Astrocyte (in vitro differentiated cells and primary cell): Measurements from ENCODE around the gene TRIM3. TPM values are rescaled to one million over a fixed set of nuclear protein-coding genes. Genes with fewer than 3 reads are reported as not detected.

Experiments
- DNase-seq: peaks from one replicate; pipeline ENCODE4 v3.0.0-alpha.2; 2010; ENCODE audit warnings: low read depth
- FAIRE-seq: peaks from 2 replicates; lab custom pipeline; 2011; peaks lifted over from hg19 to GRCh38; lab: Jason Lieb, UNC
- H2AFZ ChIP-seq: 2 replicates; pipeline ENCODE4 v1.6.0; 2012; ENCODE audit warnings: low read depth, low read length, inconsistent platforms
- H3K27ac ChIP-seq: 2 replicates; pipeline ENCODE4 v1.5.1; 2011; ENCODE audit warnings: low read depth, low read length, inconsistent platforms
- H3K27me3 ChIP-seq: 2 replicates; pipeline ENCODE4 v1.6.0; 2011; ENCODE audit warnings: low read length, inconsistent platforms; ENCODE audit not compliant: insufficient read depth
- H3K36me3 ChIP-seq: 2 replicates; pipeline ENCODE4 v1.5.1; 2011; ENCODE audit warnings: low read length, inconsistent platforms; ENCODE audit not compliant: insufficient read depth
- H3K4me1 ChIP-seq: 2 replicates; pipeline ENCODE4 v1.5.1; 2011; ENCODE audit warnings: low read length, inconsistent platforms; ENCODE audit not compliant: insufficient read depth
- H3K4me2 ChIP-seq: 2 replicates; pipeline ENCODE4 v1.6.0; 2012; ENCODE audit warnings: low read length, inconsistent platforms
- H3K4me3 ChIP-seq: 2 replicates; pipeline ENCODE4 v1.5.1; 2011; ENCODE audit warnings: low read depth, mild to moderate bottlenecking, low read length, inconsistent platforms; ENCODE audit not compliant: insufficient read depth
- H3K79me2 ChIP-seq: 2 replicates; pipeline ENCODE4 v1.6.0; 2012; ENCODE audit warnings: mild to moderate bottlenecking, low read length, inconsistent platforms; ENCODE audit not compliant: insufficient read depth
- H3K9ac ChIP-seq: 2 replicates; pipeline ENCODE4 v1.6.0; 2012; ENCODE audit warnings: mild to moderate bottlenecking, low read length, inconsistent platforms
- H3K9me3 ChIP-seq: 2 replicates; pipeline ENCODE4 v1.5.1; 2012; ENCODE audit warnings: low read depth, mild to moderate bottlenecking, low read length, inconsistent platforms; ENCODE audit not compliant: insufficient read depth
- H4K20me1 ChIP-seq: 2 replicates; pipeline ENCODE4 v1.6.0; 2012; ENCODE audit warnings: low read length, inconsistent platforms; ENCODE audit not compliant: insufficient read depth
- H3K27ac Mint-ChIP-seq: one replicate; pipeline ENCODE4 v1.8.0; 2021; ENCODE audit warnings: mild to moderate bottlenecking, mixed read lengths; ENCODE audit not compliant: unreplicated experiment
- H3K27me3 Mint-ChIP-seq: one replicate; pipeline ENCODE4 v1.8.0; 2021; ENCODE audit warnings: low read depth, mixed read lengths; ENCODE audit not compliant: unreplicated experiment
- H3K36me3 Mint-ChIP-seq: one replicate; pipeline ENCODE4 v1.8.0; 2021; ENCODE audit warnings: low read depth, mixed read lengths; ENCODE audit not compliant: unreplicated experiment
- H3K4me1 Mint-ChIP-seq: one replicate; pipeline ENCODE4 v1.8.0; 2021; ENCODE audit warnings: low read depth, mixed read lengths; ENCODE audit not compliant: unreplicated experiment
- H3K4me3 Mint-ChIP-seq: one replicate; pipeline ENCODE4 v1.8.0; 2021; ENCODE audit warnings: mild to moderate bottlenecking, moderate library complexity, mixed read lengths; ENCODE audit not compliant: unreplicated experiment
- H3K9me3 Mint-ChIP-seq: one replicate; pipeline ENCODE4 v1.8.0; 2021; ENCODE audit warnings: mild to moderate bottlenecking, mixed read lengths; ENCODE audit not compliant: unreplicated experiment
- CTCF ChIP-seq: IDR thresholded peaks from 2 replicates; pipeline ENCODE4 v1.5.1; 2011; ENCODE audit warnings: low read depth, mild to moderate bottlenecking, inconsistent platforms, low read length, moderate library complexity; ENCODE audit not compliant: insufficient read depth
- EZH2 ChIP-seq: IDR thresholded peaks from 2 replicates; pipeline ENCODE4 v1.6.1; 2012; ENCODE audit warnings: mild to moderate bottlenecking, low read length, inconsistent platforms; ENCODE audit not compliant: insufficient read depth
- total RNA-seq: library from RNA; stranded (reverse); gene quantifications from 2 replicates; pipeline ENCODE4 v1.2.1, GENCODE V29; 2021

Gene TRIM3
- total RNA-seq, 1 donor from 2014 or later: 25.4 TPM

GRCh38 chr11:6520265-6520664 lies 46.5 kb upstream of the TRIM3 start:
- no peak overlapping the region for H2AFZ ChIP-seq
- H3K9ac ChIP-seq: no peak overlapping the region
- no peaks in the 10 kb centered on the region for H4K20me1 ChIP-seq
- no peak overlapping the region for H3K4me3 Mint-ChIP-seq
- H3K4me1 ChIP-seq: peaks cover 2% of the 10 kb centered on the region
- no peaks in the 10 kb centered on the region for H3K79me2 ChIP-seq
- H3K4me2 ChIP-seq: no peak overlapping the region
- no peak overlapping the region for H3K27ac ChIP-seq
- H3K4me3 ChIP-seq: no peak overlapping the region
- H3K27ac Mint-ChIP-seq: no peak overlapping the region
- no peaks in the 10 kb centered on the region for H3K36me3 ChIP-seq
- H3K27me3 ChIP-seq: no peaks in the 10 kb centered on the region
- H3K27me3 Mint-ChIP-seq: no peaks in the 10 kb centered on the region
- no peaks in the 10 kb centered on the region for H3K9me3 Mint-ChIP-seq
- no peak for DNase-seq
- peaks cover 7% of the 10 kb centered on the region for H3K36me3 Mint-ChIP-seq
- peaks cover 23% of the 10 kb centered on the region for H3K4me1 Mint-ChIP-seq
- TF ChIP-seq EZH2: no peak
- no peak for FAIRE-seq
- H3K9me3 ChIP-seq: no peaks in the 10 kb centered on the region

- Histone ChIP-seq H3K79me2 (no peaks in the 10 kb centered on the region), H3K9me3 (no peaks in the 10 kb centered on the region), H3K9ac (no peak overlapping the region), H3K4me2 (no peak overlapping the region), H3K4me3 (no peak overlapping the region), H3K27me3 (no peaks in the 10 kb centered on the region), H3K36me3 (no peaks in the 10 kb centered on the region), H2AFZ (no peak overlapping the region), H4K20me1 (no peaks in the 10 kb centered on the region), H3K4me1 (no peaks in the 10 kb centered on the region), H3K27ac (no peak overlapping the region)
- Mint-ChIP-seq H3K4me1 (peaks cover 12% of the 10 kb centered on the region), H3K27me3 (no peaks in the 10 kb centered on the region), H3K27ac (no peak overlapping the region), H3K36me3 (peaks cover 19% of the 10 kb centered on the region), H3K9me3 (no peaks in the 10 kb centered on the region), H3K4me3 (no peak overlapping the region)
- DNase-seq (no peak), FAIRE-seq (no peak)
- TF ChIP-seq EZH2: no peak
- no peak for TF ChIP-seq CTCF
These were observed 43.1 kb upstream of the TRIM3 start for GRCh38 chr11:6516865-6517264.

GRCh38 chr11:6505577-6506240 lies 32.0 kb upstream of the TRIM3 start:
- H3K27ac ChIP-seq: peak overlapping the region; percentile 6
- H3K4me1 Mint-ChIP-seq: peaks cover 2% of the 10 kb centered on the region

More at GRCh38 chr11:6505577-6506240, 32.0 kb upstream of the TRIM3 start:
- H4K20me1 ChIP-seq: no peaks in the 10 kb centered on the region
- no peak overlapping the region for H3K27ac Mint-ChIP-seq
- peaks cover 10% of the 10 kb centered on the region for H3K36me3 Mint-ChIP-seq
- H3K4me3 ChIP-seq: no peak overlapping the region
- H2AFZ ChIP-seq: no peak overlapping the region
- H3K9ac ChIP-seq: no peak overlapping the region
- H3K36me3 ChIP-seq: no peaks in the 10 kb centered on the region
- H3K9me3 Mint-ChIP-seq: no peaks in the 10 kb centered on the region
- no peaks in the 10 kb centered on the region for H3K27me3 ChIP-seq
- H3K79me2 ChIP-seq: no peaks in the 10 kb centered on the region
- no peak for TF ChIP-seq EZH2
- peak; percentile 84 for TF ChIP-seq CTCF
- H3K4me1 ChIP-seq: peaks cover 7% of the 10 kb centered on the region
- peak overlapping the region; percentile 2 for H3K4me2 ChIP-seq
- no peaks in the 10 kb centered on the region for H3K27me3 Mint-ChIP-seq
- no peak overlapping the region for H3K4me3 Mint-ChIP-seq
- DNase-seq (peak; percentile 78), FAIRE-seq (peak; percentile 84)
- H3K9me3 ChIP-seq: no peaks in the 10 kb centered on the region
